Measurements from ENCODE around the gene SUN5. TPM values are rescaled to one million over a fixed set of nuclear protein-coding genes. Genes with fewer than 3 reads are reported as not detected.
"Not testable (repeated sequence)": the region's sequence is repeated elsewhere in the genome, so short reads cannot be mapped to it uniquely, and the experiment has no call there.

The SUN5 gene, protein sequence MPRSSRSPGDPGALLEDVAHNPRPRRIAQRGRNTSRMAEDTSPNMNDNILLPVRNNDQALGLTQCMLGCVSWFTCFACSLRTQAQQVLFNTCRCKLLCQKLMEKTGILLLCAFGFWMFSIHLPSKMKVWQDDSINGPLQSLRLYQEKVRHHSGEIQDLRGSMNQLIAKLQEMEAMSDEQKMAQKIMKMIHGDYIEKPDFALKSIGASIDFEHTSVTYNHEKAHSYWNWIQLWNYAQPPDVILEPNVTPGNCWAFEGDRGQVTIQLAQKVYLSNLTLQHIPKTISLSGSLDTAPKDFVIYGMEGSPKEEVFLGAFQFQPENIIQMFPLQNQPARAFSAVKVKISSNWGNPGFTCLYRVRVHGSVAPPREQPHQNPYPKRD
- total RNA-seq, result not detected

- DNase-seq, result no peak
- H3K4me3 Mint-ChIP-seq, result no peak within 1 kb of the TSS
- H3K27me3 Mint-ChIP-seq, result no peaks in the 10 kb centered on the region
- peaks cover 2% of the 10 kb centered on the region for H3K36me3 Mint-ChIP-seq
- peaks cover 3% of the 10 kb centered on the region for H3K9me3 Mint-ChIP-seq
- peaks cover 6% of the 10 kb centered on the region for H3K4me1 Mint-ChIP-seq
- no peak within 1 kb of the TSS for H3K27ac Mint-ChIP-seq
Measured at GRCh38 chr20:33004141-33004751, at the start of gene SUN5. SUN5 (minus strand) TSS chr20:33004433; CDS start chr20:33004340, 93 bp downstream.

GRCh38 chr20:33053291-33054106, 49.3 kb upstream of the SUN5 start, which contains the start of gene BPIFB3:
BPIFB3 (plus strand) TSS chr20:33053903; CDS start chr20:33055436, 1,533 bp downstream.
- Mint-ChIP-seq H3K27me3 (no peaks in the 10 kb centered on the region), H3K4me3 (no peak within 1 kb of the TSS), H3K4me1 (no peaks in the 10 kb centered on the region), H3K27ac (no peak within 1 kb of the TSS), H3K9me3 (no peaks in the 10 kb centered on the region), H3K36me3 (no peaks in the 10 kb centered on the region)
- DNase-seq, result no peak

DNA sequence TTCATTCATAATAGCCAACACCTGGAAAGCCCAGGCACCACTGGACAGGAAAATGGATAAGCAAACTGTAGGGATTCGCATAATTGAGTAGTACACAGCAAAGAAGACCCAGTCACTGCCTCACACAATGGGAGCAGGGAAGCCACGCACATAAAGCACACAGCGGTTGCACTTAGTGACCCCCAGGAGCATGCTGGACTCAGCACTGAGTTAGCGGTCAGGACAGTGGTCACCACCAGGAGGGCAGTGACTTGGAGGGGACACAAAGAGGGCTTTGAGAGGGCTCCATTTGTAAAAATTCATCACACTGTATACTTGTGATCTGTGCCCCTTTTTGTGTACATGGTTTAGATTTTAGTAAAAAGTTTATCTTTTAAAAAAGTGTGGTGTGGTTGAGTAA, 47.1 kb upstream of the SUN5 start:
- Mint-ChIP-seq H3K4me1 (no peaks in the 10 kb centered on the region), H3K27ac (no peak overlapping the region)

DNA sequence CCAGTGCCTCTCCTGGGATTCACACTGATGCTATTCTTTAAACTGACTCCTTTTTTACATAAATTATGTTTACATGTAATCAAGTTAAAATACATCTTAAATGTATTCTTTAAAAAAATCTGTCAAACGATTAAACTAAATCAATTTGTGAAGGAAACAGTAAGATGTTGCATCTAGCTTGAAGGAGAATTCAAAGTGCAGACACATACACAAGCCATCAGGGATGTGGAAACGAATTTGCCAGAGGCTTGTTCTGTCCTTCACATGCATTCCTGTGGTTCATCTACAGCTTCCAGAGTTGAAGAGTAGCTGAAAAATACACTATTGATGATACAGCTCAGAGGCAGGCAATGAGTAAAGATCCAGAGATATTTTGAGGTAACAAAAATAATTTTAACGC, 42.2 kb upstream of the SUN5 start:
- Mint-ChIP-seq H3K4me3 (no peak overlapping the region), H3K27me3 (no peaks in the 10 kb centered on the region)

More for the DNA sequence above, 47.1 kb upstream of the SUN5 start:
- Mint-ChIP-seq H3K4me3 (no peak overlapping the region), H3K27me3 (no peaks in the 10 kb centered on the region), H3K36me3 (no peaks in the 10 kb centered on the region), H3K9me3 (peaks cover 2% of the 10 kb centered on the region)
- DNase-seq, result no peak

DNA sequence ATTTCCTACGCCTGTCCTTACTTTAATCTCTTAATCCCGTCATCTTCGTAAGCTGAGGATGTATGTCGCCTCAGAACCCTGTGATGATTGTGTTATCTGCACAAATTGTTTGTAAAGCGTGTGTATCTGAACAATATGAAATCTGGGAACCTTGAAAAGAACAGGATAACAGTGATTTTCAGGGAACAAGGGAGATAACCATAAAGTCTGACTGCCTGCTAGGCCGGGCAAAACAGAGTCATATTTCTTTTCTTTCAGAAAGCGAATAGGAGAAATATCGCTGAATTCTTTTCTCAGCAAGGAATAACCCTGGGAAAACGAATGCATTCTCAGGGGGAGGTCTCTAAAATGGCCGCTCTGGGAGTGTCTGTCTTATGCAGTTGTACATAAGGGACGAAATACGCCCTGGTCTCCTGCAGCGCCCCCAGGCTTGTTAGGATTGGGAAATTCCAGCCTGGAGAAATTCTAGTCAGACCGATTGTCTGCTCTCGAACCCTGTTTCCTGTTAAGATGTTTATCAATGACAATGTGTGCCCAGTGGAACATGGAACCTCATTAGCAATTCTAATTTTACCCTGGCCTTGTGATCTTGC, 41.0 kb upstream of the SUN5 start:
- H3K4me3 Mint-ChIP-seq, H3K36me3 Mint-ChIP-seq, DNase-seq, H3K4me1 Mint-ChIP-seq, H3K27ac Mint-ChIP-seq, H3K27me3 Mint-ChIP-seq: not testable (repeated sequence)
- H3K9me3 Mint-ChIP-seq, result peaks cover 13% of the 10 kb centered on the region

More for the DNA sequence above, 42.2 kb upstream of the SUN5 start:
- peaks cover 13% of the 10 kb centered on the region for H3K9me3 Mint-ChIP-seq
- H3K4me1 Mint-ChIP-seq, result no peaks in the 10 kb centered on the region
- no peak for DNase-seq
- no peaks in the 10 kb centered on the region for H3K36me3 Mint-ChIP-seq
- no peak overlapping the region for H3K27ac Mint-ChIP-seq

GRCh38 chr20:33043731-33044181, 39.5 kb upstream of the SUN5 start:
- no peaks in the 10 kb centered on the region for H3K4me1 Mint-ChIP-seq
- no peak for DNase-seq
- no peak overlapping the region for H3K4me3 Mint-ChIP-seq
- H3K27me3 Mint-ChIP-seq, result no peaks in the 10 kb centered on the region
- no peaks in the 10 kb centered on the region for H3K36me3 Mint-ChIP-seq
- no peak overlapping the region for H3K27ac Mint-ChIP-seq
- H3K9me3 Mint-ChIP-seq, result peaks cover 13% of the 10 kb centered on the region

- no peak for DNase-seq
- H3K36me3 Mint-ChIP-seq, result no peaks in the 10 kb centered on the region
- H3K27ac Mint-ChIP-seq, result no peak overlapping the region
- no peaks in the 10 kb centered on the region for H3K27me3 Mint-ChIP-seq
- peaks cover 13% of the 10 kb centered on the region for H3K9me3 Mint-ChIP-seq
- no peaks in the 10 kb centered on the region for H3K4me1 Mint-ChIP-seq
- H3K4me3 Mint-ChIP-seq, result no peak overlapping the region
Measured at GRCh38 chr20:33042983-33043730, 38.9 kb upstream of the SUN5 start.

- no peaks in the 10 kb centered on the region for H3K27me3 Mint-ChIP-seq
- no peaks in the 10 kb centered on the region for H3K36me3 Mint-ChIP-seq
- H3K9me3 Mint-ChIP-seq, result peaks cover 13% of the 10 kb centered on the region
- H3K27ac Mint-ChIP-seq, result no peak overlapping the region
- no peaks in the 10 kb centered on the region for H3K4me1 Mint-ChIP-seq
- no peak for DNase-seq
- H3K4me3 Mint-ChIP-seq, result no peak overlapping the region
Measured at GRCh38 chr20:33042430-33042829, 38.2 kb upstream of the SUN5 start.

DNA sequence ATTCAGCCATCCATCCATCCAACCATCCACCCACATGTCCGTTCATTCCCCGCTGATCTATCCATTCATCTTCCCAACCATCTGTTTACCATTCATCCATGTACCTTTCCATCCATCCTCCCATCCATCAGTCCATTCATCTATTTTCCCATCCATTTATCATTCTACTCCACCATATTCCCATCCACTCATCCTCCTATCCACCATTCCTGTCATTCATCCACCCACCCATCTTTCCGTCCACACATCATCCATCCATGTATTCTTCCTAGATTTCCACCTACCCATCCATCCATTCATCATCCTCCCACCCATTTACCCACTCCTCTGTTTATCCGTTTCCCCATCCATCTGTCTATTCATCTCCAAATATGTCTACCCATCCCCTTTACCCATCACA, 34.0 kb upstream of the SUN5 start:
- peaks cover 2% of the 10 kb centered on the region for H3K9me3 Mint-ChIP-seq
- H3K27me3 Mint-ChIP-seq, result no peaks in the 10 kb centered on the region
- H3K4me1 Mint-ChIP-seq, result no peaks in the 10 kb centered on the region
- H3K36me3 Mint-ChIP-seq, result no peaks in the 10 kb centered on the region
- H3K4me3 Mint-ChIP-seq, result no peak overlapping the region
- no peak overlapping the region for H3K27ac Mint-ChIP-seq
- DNase-seq, result no peak

DNA sequence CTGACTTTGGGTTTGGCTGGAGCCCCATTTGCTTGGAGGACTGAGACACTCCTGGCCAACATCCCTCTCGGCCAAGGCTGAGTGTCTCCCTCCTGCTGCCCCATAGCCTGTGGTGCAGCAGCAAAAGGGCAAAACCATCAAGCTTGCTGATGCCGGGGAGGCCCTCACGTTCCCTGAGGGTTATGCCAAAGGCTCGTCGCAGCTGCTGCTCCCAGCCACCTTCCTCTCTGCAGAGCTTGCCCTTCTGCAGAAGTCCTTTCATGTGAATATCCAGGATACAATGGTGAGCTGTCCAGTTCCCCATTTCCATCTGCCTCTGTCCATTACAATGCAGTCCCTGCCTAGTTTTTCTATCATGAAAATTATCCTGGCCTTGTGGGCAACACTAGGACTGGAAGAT, 33.2 kb upstream of the SUN5 start:
- Mint-ChIP-seq H3K4me3 (no peak overlapping the region), H3K9me3 (peaks cover 4% of the 10 kb centered on the region), H3K36me3 (peaks cover 2% of the 10 kb centered on the region), H3K27ac (no peak overlapping the region), H3K4me1 (no peaks in the 10 kb centered on the region), H3K27me3 (no peaks in the 10 kb centered on the region)
- no peak for DNase-seq

GRCh38 chr20:33034901-33035492, 30.8 kb upstream of the SUN5 start:
- Mint-ChIP-seq H3K4me1 (no peaks in the 10 kb centered on the region), H3K27me3 (no peaks in the 10 kb centered on the region), H3K36me3 (peaks cover 2% of the 10 kb centered on the region), H3K9me3 (peaks cover 4% of the 10 kb centered on the region), H3K4me3 (no peak overlapping the region), H3K27ac (no peak overlapping the region)
- no peak for DNase-seq

DNA sequence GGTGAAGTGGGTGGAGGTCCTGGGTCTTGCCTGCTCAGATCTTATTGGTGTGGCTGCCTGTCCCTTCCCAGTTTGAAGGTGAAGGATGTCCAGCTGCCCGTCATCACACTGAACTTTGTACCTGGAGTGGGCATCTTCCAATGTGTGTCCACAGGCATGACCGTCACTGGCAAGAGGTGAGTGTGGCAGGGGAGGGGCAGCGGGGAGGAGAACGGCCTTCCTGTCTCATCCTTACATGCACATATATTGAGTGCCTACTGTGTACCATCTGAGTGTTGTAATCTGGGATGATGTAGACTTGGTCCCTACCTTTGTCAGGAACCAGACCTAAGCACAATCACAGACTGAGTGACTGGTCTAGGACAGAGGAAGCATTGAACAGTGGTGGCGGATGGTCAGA, 29.9 kb upstream of the SUN5 start:
- H3K27me3 Mint-ChIP-seq, result no peaks in the 10 kb centered on the region
- peaks cover 2% of the 10 kb centered on the region for H3K36me3 Mint-ChIP-seq
- peaks cover 4% of the 10 kb centered on the region for H3K9me3 Mint-ChIP-seq
- no peak overlapping the region for H3K4me3 Mint-ChIP-seq
- no peak overlapping the region for H3K27ac Mint-ChIP-seq
- H3K4me1 Mint-ChIP-seq, result no peaks in the 10 kb centered on the region
- DNase-seq, result no peak

DNA sequence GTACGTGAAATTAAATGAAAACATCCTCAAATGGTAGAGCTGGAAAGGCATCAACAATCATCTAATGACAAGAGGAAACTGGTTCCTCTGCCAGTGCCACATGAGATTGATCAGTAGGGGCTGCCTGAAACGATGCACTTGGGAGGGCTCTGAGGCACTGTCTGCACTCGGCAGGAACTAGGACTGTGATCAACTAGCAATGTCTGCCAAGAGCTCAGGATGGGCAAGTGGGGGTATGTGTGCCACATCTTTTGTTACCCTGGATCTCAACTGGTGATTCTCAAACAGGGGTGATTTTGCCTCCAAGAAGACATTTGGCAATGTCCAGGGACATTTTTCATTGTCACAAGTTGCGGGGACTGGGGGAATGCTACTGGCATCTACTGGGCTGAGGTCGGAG, 29.1 kb upstream of the SUN5 start:
- H3K9me3 Mint-ChIP-seq, result peaks cover 4% of the 10 kb centered on the region
- H3K27ac Mint-ChIP-seq, result no peak overlapping the region
- DNase-seq, result no peak
- H3K27me3 Mint-ChIP-seq, result no peaks in the 10 kb centered on the region
- no peak overlapping the region for H3K4me3 Mint-ChIP-seq
- H3K36me3 Mint-ChIP-seq, result peaks cover 2% of the 10 kb centered on the region
- H3K4me1 Mint-ChIP-seq, result no peaks in the 10 kb centered on the region

DNA sequence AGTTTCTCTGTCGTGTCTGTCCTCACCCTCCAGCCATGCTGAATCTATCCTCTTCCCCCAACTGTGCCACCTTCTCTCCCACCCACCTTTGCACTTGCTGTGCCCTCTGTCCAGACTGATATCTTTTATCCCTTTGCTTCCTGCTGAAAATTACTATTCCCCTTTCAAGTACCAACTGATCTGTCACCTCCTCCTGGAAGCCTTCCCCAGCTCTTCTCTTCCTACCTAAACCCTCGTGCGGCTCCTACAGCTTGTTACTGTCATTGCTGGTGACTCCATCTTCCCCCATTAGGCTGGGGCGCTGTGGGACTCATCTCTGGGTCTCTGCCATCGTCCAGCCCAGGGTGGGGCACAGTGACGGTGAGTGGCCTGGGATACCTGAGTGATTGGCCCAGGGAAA, 28.3 kb upstream of the SUN5 start:
- Mint-ChIP-seq H3K27ac (no peak overlapping the region), H3K4me3 (no peak overlapping the region), H3K4me1 (no peaks in the 10 kb centered on the region), H3K27me3 (no peaks in the 10 kb centered on the region), H3K36me3 (peaks cover 2% of the 10 kb centered on the region), H3K9me3 (peaks cover 4% of the 10 kb centered on the region)
- no peak for DNase-seq

All from activated naive CD8-positive, alpha-beta T cell treated with anti-CD3 and anti-CD28 coated beads for 36 hours (primary cell).